H9 (cell line): ENCODE data around the gene AFMID. TPM values are rescaled to one million over a fixed set of nuclear protein-coding genes. Genes with fewer than 3 reads are reported as not detected.

ENCODE experiments used
- DNase-seq: peaks from one replicate; pipeline ENCODE4 v3.0.0-alpha.2; 2017
- H2AFZ ChIP-seq: one replicate; pipeline ENCODE4 v1.6.1; 2013; ENCODE audit warnings: mild to moderate bottlenecking, low read length, control low read depth, moderate library complexity
- H2AK5ac ChIP-seq: 2 replicates; pipeline ENCODE4 v1.6.1; 2013; ENCODE audit warnings: low read length, control low read depth, mixed read lengths; ENCODE audit not compliant: insufficient read length
- H2BK120ac ChIP-seq: one replicate; pipeline ENCODE4 v1.6.1; 2013; ENCODE audit warnings: low read depth, mild to moderate bottlenecking, low read length, control low read depth, inconsistent platforms; ENCODE audit not compliant: poor library complexity, severe bottlenecking
- H2BK12ac ChIP-seq: 2 replicates; pipeline ENCODE4 v1.6.1; 2013; ENCODE audit warnings: low read length, control low read depth, mixed read lengths, low read depth; ENCODE audit not compliant: insufficient read length
- H2BK15ac ChIP-seq: 2 replicates; pipeline ENCODE4 v1.6.1; 2013; ENCODE audit warnings: low read depth, low read length, control low read depth
- H2BK20ac ChIP-seq: one replicate; pipeline ENCODE4 v1.6.1; 2013; ENCODE audit warnings: low read depth, mild to moderate bottlenecking, low read length, control low read depth, inconsistent platforms; ENCODE audit not compliant: poor library complexity, severe bottlenecking
- H2BK5ac ChIP-seq: 2 replicates; pipeline ENCODE4 v1.6.1; 2013; ENCODE audit warnings: low read length, control low read depth, mixed read lengths; ENCODE audit not compliant: insufficient read length
- H3K14ac ChIP-seq: 2 replicates; pipeline ENCODE4 v1.6.1; 2013; ENCODE audit warnings: low read length, control low read depth; ENCODE audit not compliant: insufficient read depth
- H3K18ac ChIP-seq: 2 replicates; pipeline ENCODE4 v1.6.1; 2013; ENCODE audit warnings: low read depth, mild to moderate bottlenecking, mixed read lengths, low read length, control low read depth; ENCODE audit not compliant: insufficient read length
- H3K23ac ChIP-seq: 2 replicates; pipeline ENCODE4 v1.6.1; 2013; ENCODE audit warnings: low read length, control low read depth, mixed read lengths, low read depth; ENCODE audit not compliant: insufficient read length
- H3K23me2 ChIP-seq: 2 replicates; pipeline ENCODE4 v1.6.1; 2013; ENCODE audit warnings: low read depth, mild to moderate bottlenecking, mixed read lengths, low read length, control low read depth; ENCODE audit not compliant: insufficient read length, poor library complexity, severe bottlenecking
- H3K27ac ChIP-seq: 2 replicates; pipeline ENCODE4 v1.5.1; 2013; ENCODE audit warnings: low read length, control low read depth, mixed read lengths, low read depth; ENCODE audit not compliant: insufficient read length
- H3K27me3 ChIP-seq: 2 replicates; pipeline ENCODE4 v1.6.1; 2013; ENCODE audit warnings: low read length, control low read depth, inconsistent platforms; ENCODE audit not compliant: insufficient read depth
- H3K4ac ChIP-seq: 2 replicates; pipeline ENCODE4 v1.6.1; 2013; ENCODE audit warnings: low read depth, mild to moderate bottlenecking, control low read depth, inconsistent platforms, low read length, moderate library complexity
- H3K4me1 ChIP-seq: 2 replicates; pipeline ENCODE4 v1.6.1; 2013; ENCODE audit warnings: low read length, control low read depth, inconsistent platforms; ENCODE audit not compliant: insufficient read depth
- H3K4me2 ChIP-seq: 2 replicates; pipeline ENCODE4 v1.6.1; 2013; ENCODE audit warnings: low read length, control low read depth, mixed read lengths; ENCODE audit not compliant: insufficient read length, insufficient read depth
- H3K56ac ChIP-seq: 2 replicates; pipeline ENCODE4 v1.6.1; 2013; ENCODE audit warnings: low read depth, mild to moderate bottlenecking, mixed read lengths, low read length, control low read depth; ENCODE audit not compliant: insufficient read length
- H3K79me1 ChIP-seq: 2 replicates; pipeline ENCODE4 v1.6.1; 2013; ENCODE audit warnings: low read depth, mild to moderate bottlenecking, moderate library complexity, low read length, control low read depth, inconsistent platforms; ENCODE audit not compliant: insufficient read depth, poor library complexity, severe bottlenecking
- H3K79me2 ChIP-seq: 2 replicates; pipeline ENCODE4 v1.6.1; 2013; ENCODE audit warnings: low read length, control low read depth, inconsistent platforms; ENCODE audit not compliant: insufficient read depth
- H3K9ac ChIP-seq: 2 replicates; pipeline ENCODE4 v1.6.1; 2013; ENCODE audit warnings: low read length, control low read depth, mixed read lengths; ENCODE audit not compliant: insufficient read length; ENCODE audit errors: extremely low read depth
- H3K9me3 ChIP-seq: one replicate; pipeline ENCODE4 v1.6.1; 2013; ENCODE audit warnings: low read depth, low read length, inconsistent platforms; ENCODE audit not compliant: control insufficient read depth
- H3T11ph ChIP-seq: one replicate; pipeline ENCODE4 v1.6.1; 2013; ENCODE audit warnings: mild to moderate bottlenecking, low read length, control low read depth, inconsistent platforms
- H4K20me1 ChIP-seq: one replicate; pipeline ENCODE4 v1.6.1; 2013; ENCODE audit not compliant: control insufficient read depth, insufficient read length, insufficient read depth
- H4K5ac ChIP-seq: 2 replicates; pipeline ENCODE4 v1.6.1; 2013; ENCODE audit warnings: low read depth, mild to moderate bottlenecking, mixed read lengths, low read length, control low read depth; ENCODE audit not compliant: insufficient read length
- H4K8ac ChIP-seq: replicated peaks from 2 replicates; pipeline ENCODE4 v1.6.1; 2013; ENCODE audit warnings: low read length, control low read depth, mixed read lengths, low read depth; ENCODE audit not compliant: insufficient read length
- H4K91ac ChIP-seq: 2 replicates; pipeline ENCODE4 v1.6.1; 2013; ENCODE audit warnings: low read depth, mild to moderate bottlenecking, moderate library complexity, mixed read lengths, low read length, control low read depth; ENCODE audit not compliant: insufficient read length
- H3K27ac Mint-ChIP-seq, 3 experiments: 2 replicates in 2 of 3; 3 replicates in 1 of 3; pipeline ENCODE4 v1.8.0; 2020 to 2021; ENCODE audit warnings: mixed read lengths in 3 of 3, mild to moderate bottlenecking in 1 of 3, moderate library complexity in 1 of 3
- H3K27me3 Mint-ChIP-seq: 2 replicates; pipeline ENCODE4 v1.8.0; 2021; ENCODE audit warnings: low read depth, mild to moderate bottlenecking, moderate library complexity, mixed read lengths
- H3K36me3 Mint-ChIP-seq, 3 experiments: 2 replicates in 2 of 3; 3 replicates in 1 of 3; pipeline ENCODE4 v1.8.0; 2020 to 2021; ENCODE audit warnings: low read depth in 3 of 3, mixed read lengths in 3 of 3; ENCODE audit not compliant: insufficient read depth in 1 of 3
- H3K4me1 Mint-ChIP-seq, 2 experiments: 2 replicates each; pipeline ENCODE4 v1.8.0; 2020; ENCODE audit warnings: mixed read lengths in 2 of 2
- H3K4me3 Mint-ChIP-seq, 2 experiments: 2 replicates in 1 of 2; 3 replicates in 1 of 2; pipeline ENCODE4 v1.8.0; 2020 to 2021; ENCODE audit warnings: mild to moderate bottlenecking in 2 of 2, mixed read lengths in 2 of 2, moderate library complexity in 1 of 2
- H3K9me3 Mint-ChIP-seq, 2 experiments: 2 replicates in 1 of 2; 3 replicates in 1 of 2; pipeline ENCODE4 v1.8.0; 2020; ENCODE audit warnings: mild to moderate bottlenecking in 2 of 2, mixed read lengths in 2 of 2, moderate library complexity in 1 of 2
- WGBS: extraction: QIAGEN DNeasy Blood & Tissue Kit; methylation state at CpG from one replicate; pipeline ENCODE4 v1.1.7; 2013; ENCODE audit warnings: missing lambda C conversion rate, low lambda C conversion rate, mixed read lengths; ENCODE audit not compliant: insufficient read length; ENCODE audit errors: extremely low coverage; 5-methylcytosine and 5-hydroxymethylcytosine counted together
- total RNA-seq: library from RNA; stranded (reverse); gene quantifications from 2 replicates; pipeline ENCODE4 v1.2.1, GENCODE V29; 2021
- TF ChIP-seq, protein P1 (sequence below): fragments of 200-600 bp; sonication (generic); conservative IDR thresholded peaks from 3 replicates; pipeline ENCODE4 v1.8.0; 2021; ENCODE audit warnings: antibody characterized with exemption, mild to moderate bottlenecking

The AFMID gene
- total RNA-seq, 1 experiment from 2014 or later = 64.1 TPM

DNA sequence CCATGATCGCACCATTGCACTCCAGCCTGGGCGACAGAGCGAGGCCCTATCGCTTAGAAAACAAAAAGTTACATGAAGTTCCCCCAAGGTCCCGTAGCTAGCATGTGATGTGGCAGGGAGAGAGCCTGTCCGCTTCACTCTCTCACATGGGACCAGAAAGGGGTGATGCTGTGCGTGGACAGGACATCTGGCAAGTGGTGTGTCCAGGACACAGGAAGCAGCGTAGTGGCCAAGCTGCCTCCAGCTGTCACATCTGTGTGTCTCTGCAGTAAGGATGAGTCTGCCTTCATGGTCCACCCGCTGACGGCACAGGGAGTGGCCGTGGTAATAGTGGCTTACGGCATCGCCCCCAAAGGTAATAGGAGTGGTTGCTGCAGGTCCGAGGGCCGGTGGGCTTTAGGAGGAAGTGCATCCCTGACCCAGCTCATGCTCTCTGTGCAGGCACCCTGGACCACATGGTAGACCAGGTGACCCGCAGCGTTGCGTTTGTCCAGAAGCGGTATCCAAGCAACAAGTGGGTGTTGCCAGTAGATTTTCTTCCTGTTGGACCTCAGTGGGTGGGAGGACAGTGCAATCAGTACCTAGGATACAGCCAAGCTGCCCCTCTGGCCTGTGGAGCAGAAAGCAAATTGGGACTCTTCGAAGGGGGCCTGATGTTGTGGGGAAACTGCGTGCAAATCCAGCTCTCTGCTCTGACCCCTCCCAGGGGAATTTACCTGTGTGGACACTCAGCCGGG is 17.4 kb downstream of the AFMID start:
- Histone ChIP-seq H4K5ac (no peak overlapping the region), H3K23me2 (no peaks in the 10 kb centered on the region), H3K27ac (no peak overlapping the region), H3K4me1 (no peaks in the 10 kb centered on the region), H2BK120ac (no peak overlapping the region), H2BK15ac (no peak overlapping the region), H4K20me1 (no peaks in the 10 kb centered on the region), H2BK5ac (no peak overlapping the region), H2AK5ac (no peak overlapping the region), H3K79me1 (no peaks in the 10 kb centered on the region), H2AFZ (no peak overlapping the region), H3K9me3 (no peaks in the 10 kb centered on the region), H3K9ac (no peak overlapping the region), H3T11ph (no peak overlapping the region), H3K14ac (no peak overlapping the region), H4K91ac (no peak overlapping the region), H4K8ac (no peak overlapping the region), H3K23ac (no peak overlapping the region), H3K79me2 (no peaks in the 10 kb centered on the region; the same call in 1 of the 2 replicates), H3K18ac (no peak overlapping the region), H3K56ac (no peak overlapping the region), H2BK20ac (no peak overlapping the region), H3K27me3 (no peaks in the 10 kb centered on the region), H3K4ac (no peak overlapping the region), H2BK12ac (no peak overlapping the region), H3K4me2 (no peak overlapping the region)
- WGBS = no CpG with 5 or more reads among the region's 22 CpGs
- Mint-ChIP-seq H3K4me1 (no peaks in the 10 kb centered on the region), H3K27me3 (no peaks in the 10 kb centered on the region), H3K36me3 (peaks cover 9 to 46% (median 28%) of the 10 kb centered on the region in 3 experiments; a peak in 6 of 7 replicates), H3K4me3 (no peak overlapping the region), H3K9me3 (peaks cover 0 to 2% of the 10 kb centered on the region in 2 experiments; a peak in 1 of 5 replicates), H3K27ac (peak overlapping the region in 1 of 3 experiments; percentile 65; a peak in 1 of 7 replicates)
- no peak for DNase-seq
- TF ChIP-seq, protein P1, sequence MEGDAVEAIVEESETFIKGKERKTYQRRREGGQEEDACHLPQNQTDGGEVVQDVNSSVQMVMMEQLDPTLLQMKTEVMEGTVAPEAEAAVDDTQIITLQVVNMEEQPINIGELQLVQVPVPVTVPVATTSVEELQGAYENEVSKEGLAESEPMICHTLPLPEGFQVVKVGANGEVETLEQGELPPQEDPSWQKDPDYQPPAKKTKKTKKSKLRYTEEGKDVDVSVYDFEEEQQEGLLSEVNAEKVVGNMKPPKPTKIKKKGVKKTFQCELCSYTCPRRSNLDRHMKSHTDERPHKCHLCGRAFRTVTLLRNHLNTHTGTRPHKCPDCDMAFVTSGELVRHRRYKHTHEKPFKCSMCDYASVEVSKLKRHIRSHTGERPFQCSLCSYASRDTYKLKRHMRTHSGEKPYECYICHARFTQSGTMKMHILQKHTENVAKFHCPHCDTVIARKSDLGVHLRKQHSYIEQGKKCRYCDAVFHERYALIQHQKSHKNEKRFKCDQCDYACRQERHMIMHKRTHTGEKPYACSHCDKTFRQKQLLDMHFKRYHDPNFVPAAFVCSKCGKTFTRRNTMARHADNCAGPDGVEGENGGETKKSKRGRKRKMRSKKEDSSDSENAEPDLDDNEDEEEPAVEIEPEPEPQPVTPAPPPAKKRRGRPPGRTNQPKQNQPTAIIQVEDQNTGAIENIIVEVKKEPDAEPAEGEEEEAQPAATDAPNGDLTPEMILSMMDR = no peak
